GM21390 (cell line): ENCODE data around the gene PIK3AP1.
"Not testable (repeated sequence)": the region's sequence is repeated elsewhere in the genome, so short reads cannot be mapped to it uniquely, and the experiment has no call there.

Source experiments
- ATAC-seq: cut with Tn5 transposase; IDR thresholded peaks from one replicate; pipeline ENCODE4 v1.9.1; 2021; ENCODE audit not compliant: unreplicated experiment

Gene PIK3AP1

GRCh38 chr10:96737307-96737902, 17.1 kb upstream of the PIK3AP1 start:
- ATAC-seq, result not testable (repeated sequence)

GRCh38 chr10:96724621-96725020, 4.3 kb upstream of the PIK3AP1 start:
- ATAC-seq, result no peak

DNA sequence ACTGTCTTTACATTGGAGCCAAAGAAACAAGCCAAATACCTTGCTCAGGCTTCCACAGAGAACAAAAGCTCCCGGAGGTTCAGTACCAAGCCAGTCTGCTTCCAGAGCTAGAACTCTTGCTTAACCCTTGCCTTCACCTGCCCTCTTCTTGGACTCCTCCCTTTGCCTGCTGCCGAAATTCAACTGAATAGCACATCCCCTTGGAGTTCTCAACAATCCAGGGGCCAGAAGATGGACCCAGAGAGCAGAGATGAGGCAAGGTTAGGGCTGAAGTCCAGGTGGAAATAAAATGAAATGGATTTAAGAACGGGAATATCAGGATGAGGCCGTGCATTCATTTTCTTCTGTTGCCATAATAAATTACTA, 876 bp upstream of the PIK3AP1 start:
- no peak for ATAC-seq

- peak; percentile 56 for ATAC-seq
Measured at GRCh38 chr10:96719850-96720421, 378 bp downstream of the PIK3AP1 start.

DNA sequence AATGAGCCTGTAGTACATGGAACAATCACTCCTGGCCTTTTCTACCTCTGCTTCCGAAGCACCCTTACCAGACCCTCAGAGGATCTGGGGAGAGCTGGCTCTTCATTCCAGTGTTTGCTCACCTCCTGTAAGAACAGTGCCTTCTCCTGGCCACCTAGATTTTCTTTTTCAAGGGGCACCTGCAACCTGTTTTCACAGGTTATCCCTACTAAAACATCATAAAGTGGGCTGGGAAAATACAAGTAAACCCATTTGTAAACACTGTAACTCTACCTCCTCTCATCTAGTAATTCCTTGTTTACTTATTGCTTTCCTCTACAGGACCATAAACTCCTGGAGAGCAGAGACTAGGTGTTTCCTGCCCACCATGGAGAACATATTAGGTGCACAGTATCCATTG, 1.1 kb downstream of the PIK3AP1 start:
- no peak for ATAC-seq

DNA sequence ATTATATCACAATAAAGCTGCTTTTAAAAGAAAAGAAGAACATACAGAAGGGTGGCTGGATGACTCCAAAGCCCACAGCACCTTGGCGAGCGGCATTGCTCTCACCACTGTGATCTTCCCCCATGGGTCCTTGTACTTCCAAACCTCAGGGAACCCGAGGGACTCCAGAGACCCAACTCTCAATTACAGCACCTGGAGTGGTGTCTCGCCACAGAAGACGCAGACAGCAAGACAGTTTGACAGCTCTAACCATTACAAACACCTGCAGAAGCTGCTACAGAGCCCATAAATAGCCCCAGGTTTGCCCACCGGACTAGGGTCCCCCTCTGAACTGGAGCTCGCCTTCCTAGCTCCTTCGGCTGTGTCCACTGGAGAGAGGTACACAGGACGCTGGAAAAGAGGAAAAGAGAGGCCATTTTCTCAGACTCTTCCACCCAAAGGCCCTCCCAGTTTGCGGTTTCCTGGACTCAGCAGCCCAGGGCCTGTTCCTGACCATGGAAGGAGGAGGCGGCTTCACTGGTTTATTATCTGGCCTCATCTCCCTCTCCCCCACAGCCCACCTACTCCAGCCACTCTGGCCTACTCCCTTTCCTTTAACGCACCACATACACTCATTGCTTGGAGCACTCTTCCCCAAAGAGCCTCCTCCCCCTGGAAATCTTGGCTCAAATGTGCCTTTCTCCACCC, 1.9 kb downstream of the PIK3AP1 start:
- ATAC-seq, result no peak

GRCh38 chr10:96716390-96716789, 3.9 kb downstream of the PIK3AP1 start:
- ATAC-seq, result no peak

DNA sequence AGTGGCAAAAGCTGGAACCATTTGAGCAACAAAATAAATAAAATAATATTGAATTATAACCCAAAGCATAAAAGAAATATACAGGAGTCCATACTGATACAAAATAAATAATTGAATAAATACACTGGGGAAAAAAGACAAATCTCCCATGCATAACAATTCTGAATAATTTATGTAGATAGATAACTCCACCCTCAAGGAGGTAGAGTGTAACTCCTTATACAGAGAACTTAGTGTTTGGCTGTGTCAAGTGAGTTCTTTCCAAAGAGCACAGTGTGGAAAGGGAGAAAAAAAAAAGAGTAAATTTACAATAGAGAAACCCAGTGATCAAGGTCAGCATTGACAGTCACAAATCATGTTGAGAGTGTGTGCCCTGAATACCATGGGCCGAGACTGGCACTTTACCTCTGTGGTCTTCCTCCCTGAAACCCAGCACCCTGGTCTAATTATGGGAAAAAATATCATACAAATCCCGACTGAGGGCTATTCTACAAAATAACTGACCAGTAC, 5.5 kb downstream of the PIK3AP1 start:
- no peak for ATAC-seq

DNA sequence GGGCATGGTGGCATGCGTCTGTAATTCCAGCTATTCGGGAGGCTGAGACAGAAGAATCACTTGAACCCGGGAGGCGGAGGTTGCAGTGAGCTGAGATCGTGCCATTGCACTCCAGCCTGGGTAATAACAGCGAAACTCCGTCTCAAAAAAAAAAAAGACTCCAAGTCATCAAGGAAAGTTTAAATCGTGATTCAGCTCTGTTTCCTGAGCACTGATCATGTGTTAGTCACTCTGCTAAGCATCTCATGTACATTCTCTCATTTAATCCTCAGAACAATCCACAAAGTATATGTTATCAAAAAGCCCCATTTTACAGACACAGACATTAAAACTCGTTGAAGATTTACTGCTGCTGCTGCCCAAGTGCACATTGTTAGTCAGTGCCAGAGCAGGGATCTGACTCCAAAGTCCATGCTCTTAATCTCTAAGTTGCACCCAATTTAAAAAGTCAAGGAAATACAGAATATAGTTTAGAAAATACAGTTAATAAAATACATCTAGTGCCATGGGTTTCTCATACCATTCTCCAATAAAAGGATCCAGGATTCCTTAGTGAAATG, 6.2 kb downstream of the PIK3AP1 start:
- no peak for ATAC-seq

DNA sequence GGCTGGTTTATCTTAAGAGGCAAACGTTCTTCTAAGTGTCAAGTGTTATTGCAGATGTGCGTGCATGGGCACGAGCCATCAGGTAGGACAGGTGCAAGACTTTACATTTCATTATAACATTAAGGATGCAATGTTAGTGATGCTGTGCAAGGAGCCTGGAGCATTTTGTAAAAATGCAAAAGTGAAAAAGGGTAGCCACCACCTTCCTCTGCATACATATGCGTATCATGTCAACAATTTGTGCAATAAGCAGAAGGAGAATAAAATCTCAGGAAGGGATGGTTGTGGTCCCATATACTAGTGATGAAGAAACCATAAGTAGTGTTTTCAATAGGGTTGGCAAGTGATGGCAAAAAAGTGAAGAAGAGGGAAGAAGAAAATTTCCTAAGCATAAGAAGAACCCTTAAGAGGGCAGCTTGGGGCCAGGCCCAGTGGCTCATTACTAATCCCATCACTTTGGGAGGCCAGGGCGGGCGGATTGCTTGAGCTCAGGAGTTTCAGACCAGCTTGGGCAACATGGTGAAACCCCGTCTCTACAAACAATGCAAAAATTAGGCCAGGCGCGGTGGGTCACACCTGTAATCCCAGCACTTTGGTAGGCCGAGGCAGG, 7.5 kb downstream of the PIK3AP1 start:
- no peak for ATAC-seq

GRCh38 chr10:96711048-96711728, 9.1 kb downstream of the PIK3AP1 start:
- no peak for ATAC-seq

DNA sequence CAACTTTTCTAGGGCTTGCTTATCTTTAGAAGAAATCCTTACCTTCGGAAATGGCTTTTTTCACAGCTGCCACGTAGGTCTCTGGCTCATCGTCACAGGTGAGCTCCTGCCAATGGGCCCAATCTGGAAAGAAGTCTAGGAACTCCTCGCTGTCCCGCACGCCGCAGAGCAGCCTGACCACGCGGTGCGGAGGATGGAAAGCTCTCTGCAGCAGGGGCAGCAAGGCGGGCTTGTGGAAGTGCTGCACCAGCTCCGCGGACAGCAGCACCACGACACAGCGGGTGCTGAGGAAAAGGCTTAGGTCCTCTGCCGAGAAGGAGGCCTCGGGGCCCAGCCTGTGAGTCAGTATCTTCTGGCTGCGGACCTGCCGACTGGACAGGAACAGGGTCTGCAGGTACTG, 10.8 kb downstream of the PIK3AP1 start:
- no peak for ATAC-seq

DNA sequence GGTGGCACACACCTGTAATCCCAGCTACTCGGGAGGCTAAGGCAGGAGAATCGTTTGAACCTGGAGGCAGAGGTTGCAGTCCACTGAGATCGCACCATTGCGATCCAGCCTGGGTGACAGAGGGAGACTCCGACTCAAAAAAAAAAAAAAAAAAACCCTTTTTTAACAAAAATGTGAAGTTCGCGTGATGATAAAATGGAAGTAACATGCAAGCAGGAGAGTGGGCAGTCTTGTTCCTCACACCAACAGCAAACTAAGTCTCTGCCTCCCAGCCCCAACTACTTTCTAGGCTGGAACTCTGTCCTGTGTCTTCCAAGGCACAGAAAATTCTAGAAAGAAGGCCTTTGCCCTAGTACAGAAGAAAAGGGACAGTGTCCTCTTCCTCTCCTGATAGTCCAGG, 11.3 kb downstream of the PIK3AP1 start:
- no peak for ATAC-seq

GRCh38 chr10:96708456-96708855, 11.9 kb downstream of the PIK3AP1 start:
- ATAC-seq, result no peak

DNA sequence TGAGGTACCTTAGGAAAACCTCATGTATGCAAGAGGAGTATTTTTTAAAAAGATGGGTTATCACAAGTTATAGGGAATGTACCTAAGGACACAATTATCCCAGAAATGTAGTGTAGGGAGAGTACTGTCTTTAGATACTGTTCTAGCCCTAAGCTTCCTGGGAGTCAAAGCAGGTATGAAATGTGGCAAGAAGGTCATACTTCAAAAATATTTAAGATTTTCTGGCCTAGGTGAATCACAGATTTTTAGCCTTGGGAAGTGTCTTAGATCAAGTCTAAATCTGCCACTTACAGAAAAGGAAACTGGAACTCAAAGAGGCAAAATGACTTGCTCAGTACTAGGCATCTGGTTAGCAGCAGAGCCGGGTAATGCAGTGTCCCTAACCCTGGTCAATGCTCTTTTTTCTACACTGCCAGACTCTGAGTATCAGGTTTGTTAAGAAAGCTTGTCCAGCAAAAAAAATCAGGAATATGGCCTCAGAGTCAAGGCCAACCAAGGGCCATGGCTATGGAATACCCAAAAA, 13.9 kb downstream of the PIK3AP1 start:
- ATAC-seq, result no peak

GRCh38 chr10:96705134-96705533, 15.2 kb downstream of the PIK3AP1 start:
- ATAC-seq, result no peak

GRCh38 chr10:96704563-96704962, 15.8 kb downstream of the PIK3AP1 start:
- no peak for ATAC-seq

DNA sequence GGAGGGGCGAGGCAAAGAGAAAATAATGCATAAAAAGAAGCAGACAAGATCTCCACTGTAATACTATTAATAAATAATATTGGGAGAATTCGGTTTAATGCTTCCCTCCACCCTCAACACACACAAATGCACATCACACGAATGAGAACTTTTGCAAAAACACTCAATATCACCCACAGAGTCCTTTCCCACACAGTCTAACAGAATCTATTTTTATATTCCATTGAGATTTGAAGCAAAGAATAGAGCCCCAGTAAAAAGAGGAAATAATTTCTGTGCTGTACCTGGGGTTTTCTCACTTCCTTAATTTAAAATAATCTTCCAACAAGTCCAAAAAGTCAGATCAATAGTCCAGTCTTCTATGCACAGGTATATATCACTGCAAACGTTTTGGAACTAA, 17.0 kb downstream of the PIK3AP1 start:
- ATAC-seq, result no peak

DNA sequence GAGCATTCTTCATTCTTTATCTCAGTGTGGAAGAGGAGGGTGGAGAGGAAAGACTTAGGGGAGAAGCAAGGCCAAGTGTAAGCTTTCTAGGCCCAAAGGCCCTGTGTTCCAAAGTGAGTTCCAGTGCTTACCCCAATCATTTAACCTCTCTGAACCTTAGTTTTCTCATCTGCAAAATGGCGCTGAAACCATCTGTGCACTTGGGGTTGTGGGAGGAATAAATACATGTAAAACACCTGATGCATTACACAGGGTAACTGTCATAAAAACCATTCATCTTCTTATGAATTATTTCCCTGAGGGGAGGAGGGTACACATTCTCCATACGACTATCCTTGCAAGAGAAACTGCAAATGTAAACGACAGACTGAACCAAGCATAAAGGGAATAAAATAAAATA, 19.0 kb downstream of the PIK3AP1 start:
- no peak for ATAC-seq

DNA sequence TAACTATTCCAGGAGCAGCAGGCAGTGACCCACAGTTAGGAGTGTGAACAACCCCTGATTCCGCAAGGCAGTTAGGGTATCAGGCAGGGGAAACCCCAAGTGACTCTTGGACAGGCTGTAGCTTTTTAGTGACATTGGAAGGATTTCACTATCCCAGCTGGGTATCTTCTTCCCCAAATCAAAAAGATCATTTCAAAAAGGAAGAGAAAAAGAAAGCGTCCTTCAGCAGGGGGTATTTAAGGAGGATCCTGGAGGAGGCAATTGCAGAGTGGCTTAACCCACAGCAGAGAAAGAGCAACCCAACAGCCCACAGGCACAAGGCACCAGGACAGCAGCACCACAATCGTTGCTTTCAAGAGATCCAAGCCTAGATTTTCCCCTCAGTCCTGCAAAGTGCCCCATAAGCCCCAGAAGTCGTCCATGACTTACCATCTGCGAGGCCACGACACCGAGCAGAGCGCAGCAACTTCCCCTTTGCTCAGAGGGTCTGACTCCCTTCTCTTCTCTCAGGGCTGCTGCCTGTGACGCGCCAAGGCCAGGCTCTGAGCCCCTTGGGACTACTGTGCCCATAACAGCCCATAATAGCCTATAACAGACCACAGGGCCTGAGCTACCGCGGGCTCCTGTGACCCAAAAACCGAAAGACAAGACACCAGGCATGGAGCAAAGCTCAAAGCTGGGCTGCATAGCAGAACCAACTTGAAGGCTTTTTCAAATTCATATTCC, 19.8 kb downstream of the PIK3AP1 start:
- peak; percentile 67 for ATAC-seq
